GDM1 (cell line): ENCODE measurements around the gene AK8.
"Not testable (repeated sequence)": the region's sequence is repeated elsewhere in the genome, so short reads cannot be mapped to it uniquely, and the experiment has no call there.

Experiments used
- DNase-seq: peaks from one replicate; lab custom pipeline; 2025; lab: John Stamatoyannopoulos, UW

Gene AK8

DNA sequence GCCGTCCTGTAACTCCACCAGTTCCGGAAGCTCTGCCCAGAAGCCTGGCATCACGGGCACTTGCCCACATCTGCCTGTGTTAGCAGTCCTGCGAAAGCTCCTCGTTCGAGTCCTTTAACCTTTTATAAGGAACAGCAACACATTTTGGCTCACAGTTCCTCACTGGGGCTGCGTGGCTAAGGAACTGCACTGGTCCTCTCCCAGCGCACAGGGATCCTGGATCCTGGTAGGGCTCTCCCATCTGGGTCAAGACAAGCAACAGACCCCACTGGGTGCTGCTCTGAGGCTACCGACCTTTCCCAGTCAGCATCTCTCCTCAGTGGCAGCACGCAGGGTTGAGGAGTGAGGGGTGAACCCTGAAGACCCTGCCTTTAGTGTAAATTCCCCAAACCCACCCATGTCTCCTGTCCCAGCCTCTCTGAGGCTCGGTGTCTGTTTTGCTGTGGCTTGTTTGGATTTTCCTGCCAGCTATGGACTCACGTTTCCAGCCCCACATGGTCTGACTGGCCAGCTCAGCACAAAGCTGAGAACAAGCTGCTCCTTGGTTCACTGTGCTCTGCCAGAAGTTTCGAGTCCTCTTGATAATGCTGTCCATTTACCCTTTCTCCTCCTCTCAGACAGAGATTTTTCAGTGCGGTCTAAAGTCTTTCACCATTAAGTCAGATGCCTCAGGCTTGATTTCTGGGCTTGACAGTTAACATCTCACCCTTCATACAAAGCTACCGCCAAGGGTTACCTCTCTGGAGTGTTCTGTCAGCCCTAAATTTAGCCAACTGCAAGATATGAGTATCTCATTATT is 80.0 kb downstream of the AK8 start:
- DNase-seq, result no peak

DNA sequence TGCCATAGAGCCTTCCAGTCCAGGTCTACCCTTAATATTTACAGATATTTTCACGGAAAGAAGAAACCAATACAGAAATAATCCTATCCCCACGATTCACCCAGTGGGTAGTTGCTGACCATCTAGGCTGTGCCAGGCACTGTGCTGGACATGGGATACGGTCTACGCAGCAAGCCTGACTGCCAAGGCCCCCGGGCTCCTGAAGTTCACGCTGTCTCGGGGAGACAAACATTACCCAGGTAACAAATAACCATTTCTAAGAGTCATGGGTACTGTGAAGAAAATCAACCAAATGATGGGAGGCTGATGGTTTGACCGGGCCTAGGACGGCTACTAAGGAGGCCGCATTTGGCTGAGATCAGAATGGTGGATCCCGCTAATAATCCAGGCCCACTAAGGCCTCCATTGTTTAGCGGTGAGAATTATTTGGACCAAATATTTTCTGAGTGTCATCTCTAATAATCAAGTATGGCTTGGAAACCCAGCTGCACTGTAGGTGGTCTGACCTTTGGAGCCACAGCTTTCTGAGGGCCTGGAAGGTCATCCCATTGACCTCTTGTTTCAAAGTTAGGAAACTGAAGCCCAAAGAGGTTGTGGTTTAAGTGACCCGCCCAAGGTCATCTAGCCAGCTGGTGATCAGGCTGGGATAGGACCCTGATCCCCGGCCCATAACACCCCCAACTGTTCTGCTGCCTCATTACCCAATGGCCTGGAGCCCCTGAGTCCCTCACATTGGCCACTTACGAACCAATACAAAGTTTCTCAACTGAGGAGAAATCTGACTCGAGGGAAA is 82.4 kb downstream of the AK8 start:
- DNase-seq, result no peak

DNA sequence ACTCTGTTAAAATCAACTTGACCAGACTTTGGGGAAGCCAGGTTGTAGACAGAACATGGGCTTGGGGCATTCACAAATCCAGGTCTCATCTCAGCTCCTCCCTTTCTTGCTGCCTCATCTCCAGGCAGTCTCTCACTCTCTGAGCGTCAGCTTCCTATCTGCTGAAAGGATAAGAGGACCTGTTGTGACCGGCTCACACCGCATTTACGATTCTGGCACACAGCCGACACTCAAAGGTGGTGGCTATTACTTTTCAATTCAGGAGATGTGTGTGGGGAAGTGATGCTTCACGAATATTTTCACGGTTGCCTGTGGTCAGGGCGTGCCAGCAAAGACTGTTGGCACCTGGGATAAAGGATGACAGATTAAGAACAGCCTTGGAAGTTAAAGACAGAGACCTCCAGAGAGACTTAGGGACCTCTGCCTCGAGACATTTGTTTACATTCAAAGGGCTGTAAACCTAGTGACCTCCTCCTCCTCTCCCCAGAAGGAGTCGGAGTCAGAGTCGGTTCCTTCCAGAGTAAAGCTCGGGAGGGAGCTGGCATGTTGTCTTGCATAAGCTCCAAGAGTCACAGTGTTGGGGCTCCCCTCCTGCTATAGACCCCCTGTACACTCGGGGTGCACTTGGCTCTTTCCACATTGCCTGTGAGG is 83.2 kb downstream of the AK8 start:
- no peak for DNase-seq

DNA sequence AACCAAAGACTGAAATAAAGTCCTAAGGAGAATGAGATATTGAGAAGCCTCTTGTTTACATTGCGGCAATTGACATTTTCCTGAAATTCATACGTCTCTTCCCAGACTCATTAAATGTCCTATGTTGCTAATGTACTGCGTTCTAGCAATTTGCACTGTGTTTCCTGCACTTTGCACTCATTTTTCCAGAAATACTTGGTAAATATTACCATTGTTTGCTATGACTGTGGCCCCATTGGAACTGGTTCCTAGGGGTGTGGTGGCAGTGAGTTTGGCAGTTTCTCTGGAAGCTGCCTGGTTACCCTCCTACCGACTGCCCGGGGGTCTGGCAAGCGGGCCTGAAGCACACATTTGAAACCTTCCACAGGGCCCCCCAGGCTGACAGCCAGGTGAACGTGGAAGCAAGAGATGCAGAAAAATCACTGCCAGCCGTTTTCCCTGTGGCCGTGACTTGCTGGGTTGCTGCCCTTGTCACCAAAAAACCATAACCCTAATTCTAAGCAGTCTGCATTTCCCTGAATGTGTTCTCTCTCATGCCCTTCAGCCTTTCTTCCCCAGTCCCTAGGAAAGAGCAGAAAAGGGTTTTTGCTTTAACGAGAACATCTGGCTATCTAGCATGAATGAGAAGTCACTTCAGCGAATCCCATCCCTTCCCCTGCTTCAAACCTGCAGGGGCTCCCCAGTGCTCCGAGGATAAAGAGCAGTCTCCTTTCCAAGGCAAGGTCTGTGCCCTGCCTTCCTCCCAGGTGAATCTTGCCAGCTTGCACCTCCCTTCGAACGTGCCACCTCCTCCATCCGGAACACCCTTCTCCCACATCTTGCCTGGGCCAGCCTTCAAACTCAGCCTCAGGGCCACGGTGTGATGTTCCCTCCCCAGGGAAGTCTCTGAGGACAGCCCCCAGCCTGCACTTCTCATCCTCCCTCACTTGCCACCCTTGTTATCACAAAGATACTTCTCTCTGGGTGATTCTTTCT is 84.2 kb downstream of the AK8 start:
- DNase-seq, result no peak

DNA sequence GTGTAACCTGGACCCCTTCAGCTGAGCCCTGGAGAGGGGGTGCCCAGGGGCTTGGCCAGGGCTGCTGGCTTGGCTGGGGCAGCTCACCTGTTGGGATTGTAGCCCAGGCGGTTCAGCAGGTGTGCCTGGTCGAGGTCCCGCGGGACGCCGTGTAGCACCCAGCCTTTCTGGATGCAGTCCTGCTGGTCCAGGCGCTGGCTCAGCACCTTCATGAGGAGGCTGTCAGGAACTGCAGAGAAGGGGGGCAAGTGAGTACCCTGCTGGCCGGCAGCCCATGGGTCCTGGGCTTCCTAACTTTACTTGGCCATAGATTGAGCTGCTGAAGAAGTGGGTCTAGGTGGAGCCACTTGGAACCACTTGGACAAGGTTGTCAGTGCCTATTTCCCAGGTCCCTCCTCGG is 85.5 kb downstream of the AK8 start:
- no peak for DNase-seq

DNA sequence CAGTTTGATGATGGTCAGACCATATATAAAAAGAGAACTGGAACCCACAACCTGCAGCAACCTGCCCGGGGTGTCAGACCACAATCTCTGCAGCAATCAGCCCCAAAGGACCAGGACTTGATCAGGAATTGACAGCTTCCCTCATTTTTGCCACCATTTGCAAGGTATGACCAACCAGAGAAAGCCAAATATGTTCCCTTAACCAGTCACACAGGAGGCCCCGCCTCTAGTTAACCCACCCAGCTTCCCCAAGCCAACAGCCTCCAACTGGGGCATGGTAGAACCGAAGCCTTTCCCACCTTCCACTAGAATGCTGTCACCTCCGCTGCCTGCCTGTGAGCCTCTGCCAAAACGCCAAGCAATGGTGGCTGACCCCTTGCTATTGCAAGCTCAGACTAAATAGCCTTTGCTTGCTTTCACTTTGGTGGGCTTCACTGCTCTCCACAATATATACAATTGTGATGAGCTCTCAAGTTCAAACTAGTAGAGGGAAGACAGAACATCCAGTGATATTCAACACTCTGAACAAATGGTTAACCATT is 86.3 kb downstream of the AK8 start:
- DNase-seq, result no peak

DNA sequence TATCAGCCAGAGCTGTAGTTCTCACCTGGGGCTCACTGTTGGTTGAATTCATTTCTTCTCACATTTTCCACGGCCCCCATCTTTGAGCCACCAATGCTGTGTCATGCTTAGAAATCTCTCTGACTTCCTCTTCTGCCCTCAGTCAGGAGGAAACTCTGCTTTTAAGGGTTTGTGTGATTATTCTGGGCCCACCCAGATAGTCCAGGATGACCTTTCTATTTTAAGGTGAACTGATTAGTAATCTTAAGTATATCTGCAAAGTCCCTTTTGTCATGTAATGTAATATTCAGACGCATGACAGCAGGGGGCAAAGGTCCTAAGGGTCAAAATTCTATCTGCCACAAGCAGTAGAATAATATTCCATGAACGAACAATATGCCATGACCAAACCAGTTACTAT is 88.4 kb downstream of the AK8 start:
- DNase-seq, result peak; percentile 11

DNA sequence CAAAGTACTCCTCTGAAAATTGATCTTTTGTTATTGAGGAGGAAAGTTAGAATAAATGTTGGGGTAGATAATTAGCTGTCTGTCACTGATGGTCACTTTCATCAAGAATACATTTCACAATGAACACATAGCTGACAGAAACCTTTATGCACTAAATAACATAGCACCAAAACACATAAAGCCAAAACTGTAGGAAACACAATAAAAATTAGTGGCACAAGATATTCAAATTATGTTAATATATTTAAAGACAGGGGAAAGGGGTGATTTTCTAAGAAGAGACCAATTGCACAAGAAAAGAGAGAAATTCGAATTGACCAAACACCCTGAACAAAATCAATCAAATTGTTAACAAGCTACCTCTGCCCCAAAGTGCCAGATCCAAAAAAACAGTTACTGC is 89.7 kb downstream of the AK8 start:
- no peak for DNase-seq

DNA sequence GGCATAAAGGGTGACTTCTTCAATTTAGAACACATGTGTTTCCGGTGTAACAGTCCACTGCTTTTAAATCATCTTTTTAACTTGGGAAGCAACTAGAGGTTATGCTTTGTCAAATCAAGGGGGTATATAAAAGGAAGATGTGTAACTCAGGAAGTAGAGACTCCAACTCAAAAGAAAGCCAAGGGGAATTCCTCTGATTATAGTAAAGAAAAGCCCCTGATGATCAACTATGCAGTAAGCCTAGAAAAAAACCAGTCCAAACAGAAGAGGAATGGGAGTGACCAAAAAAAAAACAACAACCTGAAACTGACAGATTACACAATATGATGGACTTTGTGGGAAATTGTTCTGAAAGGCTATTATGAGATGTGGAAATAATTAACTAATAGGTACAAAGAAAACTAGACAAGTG is 90.3 kb downstream of the AK8 start:
- DNase-seq, result no peak

DNA sequence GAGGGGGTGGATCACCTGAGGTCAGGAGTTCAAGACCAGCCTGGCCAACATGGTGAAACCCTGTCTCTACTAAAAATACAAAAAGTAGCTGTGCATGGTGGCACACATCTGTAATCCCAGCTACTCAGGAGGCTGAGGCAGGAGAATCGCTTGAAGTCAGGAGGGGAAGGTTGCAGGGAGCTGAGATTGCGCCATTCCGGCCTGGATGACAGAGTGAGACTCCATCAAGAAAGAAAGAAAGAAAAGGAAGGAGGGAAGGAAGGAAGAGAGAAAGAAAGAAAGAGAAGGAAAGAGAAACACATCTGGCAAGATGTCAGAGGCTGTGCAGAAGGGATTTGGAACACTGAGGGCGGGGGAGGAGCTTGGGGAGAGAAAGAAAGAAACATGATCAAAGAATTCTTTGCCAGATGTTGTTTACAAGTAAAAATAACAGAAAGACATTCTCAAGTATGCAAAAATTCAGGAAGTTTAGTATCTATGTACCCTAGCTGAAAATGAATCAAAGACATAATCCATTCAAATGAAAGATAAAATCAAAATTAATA is 93.7 kb downstream of the AK8 start:
- DNase-seq, result no peak

DNA sequence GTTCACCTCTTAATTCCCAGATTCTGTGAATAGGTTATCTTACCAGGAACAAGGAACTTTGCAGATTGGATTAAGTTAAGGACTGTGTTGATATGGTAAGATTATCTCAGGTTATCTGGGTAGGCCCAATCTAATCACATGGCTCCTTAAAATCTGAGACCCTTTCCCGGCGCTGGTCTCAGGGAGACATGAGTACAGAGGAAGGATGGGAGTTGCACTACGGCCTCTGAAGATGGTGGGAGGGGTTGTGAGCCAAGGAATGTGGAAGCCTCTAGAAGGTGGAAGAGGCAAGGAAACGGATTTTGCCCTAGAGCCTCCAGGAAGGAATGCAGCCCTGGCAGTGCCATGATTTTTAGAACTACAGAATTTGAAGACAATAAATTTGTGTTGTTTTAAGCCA is 95.1 kb downstream of the AK8 start:
- DNase-seq, result no peak

DNA sequence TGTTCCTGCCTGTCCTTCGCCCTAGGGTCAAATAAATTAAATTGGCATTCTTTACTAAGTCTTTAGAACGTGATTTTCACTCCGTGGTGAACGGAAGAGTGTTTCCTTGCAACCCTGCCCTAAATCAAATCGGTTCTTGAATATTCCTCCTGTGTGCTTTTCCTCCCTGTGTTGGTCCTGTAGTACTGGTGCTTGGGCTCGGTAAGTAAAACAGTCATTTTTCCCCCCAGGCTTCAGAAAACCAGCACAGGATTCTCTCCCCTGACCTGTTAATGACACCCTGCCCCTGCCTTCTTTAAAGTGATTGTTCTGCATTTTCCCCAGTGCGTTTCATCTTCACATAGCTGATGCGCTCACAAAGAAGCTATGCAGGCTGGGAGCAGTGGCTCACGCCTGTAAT is 96.0 kb downstream of the AK8 start:
- no peak for DNase-seq

DNA sequence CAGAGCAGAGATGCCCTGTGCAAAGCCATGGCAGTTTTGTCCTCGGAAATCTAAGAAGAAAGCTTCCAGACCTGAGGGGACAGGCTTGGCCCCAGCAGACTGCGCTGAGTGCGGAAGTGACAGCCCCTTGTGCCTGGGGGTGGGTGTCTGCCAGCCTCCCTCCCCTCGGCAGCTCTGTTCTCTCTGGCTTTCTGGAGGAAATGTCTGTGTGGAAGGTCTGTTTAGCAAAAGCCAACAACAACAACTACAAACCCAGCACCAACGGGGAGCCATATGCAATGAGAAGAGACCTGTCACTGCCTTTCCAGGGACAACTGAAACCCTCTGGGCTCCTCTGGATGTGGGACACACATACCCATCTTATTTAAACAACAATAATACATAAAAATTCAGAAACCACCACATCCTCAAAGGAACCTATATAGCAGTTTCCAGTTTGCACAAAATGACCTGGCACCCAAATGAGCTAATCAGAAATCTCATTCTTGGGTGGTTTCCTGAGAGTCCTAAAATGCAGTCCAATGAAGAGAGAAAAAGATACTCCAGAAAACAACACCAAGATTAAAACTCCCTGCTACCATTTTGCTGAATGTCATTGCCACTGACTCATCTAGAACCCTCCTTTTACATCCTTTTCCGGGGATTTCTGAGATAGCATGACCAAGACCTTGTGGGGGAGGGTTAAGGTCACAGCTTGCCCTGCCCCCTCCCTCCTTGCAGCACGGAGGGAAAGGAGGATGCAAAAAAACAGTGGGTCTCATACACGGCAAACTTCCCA is 97.7 kb downstream of the AK8 start:
- no peak for DNase-seq

DNA sequence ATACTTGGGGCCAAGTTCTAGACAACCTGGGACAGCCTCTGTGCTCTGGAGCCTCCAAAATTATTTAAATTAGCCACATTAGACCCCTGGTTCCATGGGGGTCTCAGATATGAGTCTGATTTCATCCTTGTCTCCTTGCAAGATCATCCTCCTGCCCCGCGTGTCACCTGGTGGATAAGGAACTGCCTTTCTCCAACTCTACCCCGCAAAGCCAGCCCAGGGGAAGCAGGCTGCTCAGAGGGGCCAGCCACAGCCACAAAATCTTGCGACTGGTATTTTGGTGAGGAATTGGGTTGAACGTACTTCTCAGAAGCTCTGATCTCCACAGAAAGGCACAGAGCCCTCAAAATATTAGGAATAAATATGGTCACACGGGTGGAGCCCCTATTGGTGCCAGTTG is 101.2 kb downstream of the AK8 start:
- DNase-seq, result no peak

DNA sequence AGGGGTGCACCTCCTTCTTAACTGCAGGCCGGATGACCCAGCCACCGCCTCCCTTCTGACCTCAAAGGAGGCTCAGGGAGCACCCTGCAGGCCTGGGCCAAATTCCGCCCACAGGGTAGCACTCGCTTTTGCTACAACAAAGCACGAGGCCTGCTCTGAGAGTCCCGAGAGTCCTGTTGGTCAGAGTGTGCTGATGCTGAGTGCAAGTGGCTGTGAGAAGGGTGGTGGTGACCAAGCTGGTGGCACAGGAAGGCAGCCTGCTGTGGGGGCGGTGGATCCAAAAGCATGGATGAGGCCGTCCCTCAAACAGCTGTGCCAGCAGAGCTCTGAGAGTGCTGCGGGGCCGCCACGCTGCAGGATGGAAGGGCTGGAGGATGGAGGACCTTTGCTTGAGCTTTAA is 101.8 kb downstream of the AK8 start:
- DNase-seq, result no peak

DNA sequence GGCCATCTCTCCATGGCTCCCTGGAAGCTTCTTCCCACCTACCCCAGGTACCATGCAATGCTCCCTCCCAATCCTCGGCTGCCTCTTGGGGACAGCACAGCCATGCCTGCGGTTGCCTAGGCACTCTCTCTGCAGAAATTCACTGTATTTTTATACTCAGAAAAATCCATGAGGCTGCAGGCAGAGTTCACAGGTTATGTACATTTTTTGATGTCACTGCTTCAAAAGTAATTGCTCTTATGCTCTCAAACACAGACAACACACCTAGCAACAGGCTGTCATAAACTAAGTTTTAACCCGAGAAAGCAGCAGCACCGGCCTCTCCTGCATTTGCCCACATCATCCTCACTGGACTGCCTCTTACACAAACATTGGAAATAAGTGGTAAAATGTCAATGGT is 102.4 kb downstream of the AK8 start:
- DNase-seq, result no peak

DNA sequence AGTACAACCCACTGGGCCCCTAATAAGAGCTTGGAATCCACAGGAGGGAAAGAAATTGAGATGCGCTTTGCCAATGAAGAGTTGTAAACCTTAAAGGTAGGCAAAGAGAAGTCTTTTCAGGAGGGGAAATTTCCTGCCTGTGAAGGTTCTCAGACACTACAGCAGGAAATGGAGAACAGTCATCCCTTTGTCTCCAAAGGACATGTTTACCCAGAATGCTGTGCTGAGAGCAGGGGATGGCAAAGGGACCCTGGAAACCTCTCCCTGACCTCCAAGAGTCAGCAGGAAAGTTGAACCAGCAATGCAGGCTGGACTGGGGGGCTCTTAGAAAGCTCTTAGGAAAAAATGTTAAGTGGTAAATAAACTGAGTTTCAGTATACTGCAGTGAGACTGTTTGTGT is 103.2 kb downstream of the AK8 start:
- no peak for DNase-seq

DNA sequence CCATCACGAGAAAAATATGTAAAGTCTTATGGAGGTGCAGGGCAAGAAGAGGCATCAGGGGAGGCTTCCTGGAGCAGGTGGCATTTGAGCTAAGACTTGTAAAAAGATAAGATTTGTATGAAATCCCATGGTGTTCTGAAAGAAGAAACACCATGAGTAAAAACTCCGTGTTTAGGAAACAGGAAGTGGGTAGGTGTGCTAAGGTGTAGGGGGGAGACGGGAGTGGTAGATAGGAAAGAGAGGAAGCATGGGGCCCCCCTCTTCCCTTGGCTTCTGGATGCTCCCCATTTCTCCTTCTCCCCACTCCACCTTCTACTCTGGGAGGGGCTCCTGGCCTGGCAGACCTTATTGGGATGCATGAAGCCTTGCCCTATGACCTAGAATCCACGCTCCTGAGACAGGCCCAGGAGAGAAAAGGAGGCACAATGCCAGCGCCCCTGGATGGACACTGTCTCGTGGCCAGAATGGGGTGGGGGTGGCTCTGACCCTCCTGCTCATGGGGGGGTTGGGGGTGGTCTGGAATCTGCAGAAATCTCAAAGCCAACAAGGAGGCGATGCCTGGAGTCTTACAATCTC is 104.2 kb downstream of the AK8 start:
- no peak for DNase-seq

DNA sequence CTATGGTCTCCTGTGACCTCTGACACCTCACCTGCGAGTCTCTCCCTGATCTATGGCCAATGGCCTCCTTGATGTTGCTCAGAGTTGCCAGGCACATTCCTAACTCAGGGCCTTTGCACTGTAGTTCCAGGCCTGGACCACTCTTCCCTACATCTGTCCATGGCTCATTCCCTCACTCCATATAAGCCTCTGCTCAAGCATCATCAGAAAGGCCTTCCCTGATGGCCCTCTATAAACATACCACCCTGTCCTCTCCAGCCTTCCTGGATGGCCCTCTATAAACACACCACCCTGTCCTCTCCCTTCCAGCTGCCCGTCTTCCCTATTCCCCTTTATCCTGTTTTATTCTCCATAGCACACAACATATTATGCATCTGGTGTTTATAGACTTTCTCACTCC is 105.0 kb downstream of the AK8 start:
- no peak for DNase-seq

DNA sequence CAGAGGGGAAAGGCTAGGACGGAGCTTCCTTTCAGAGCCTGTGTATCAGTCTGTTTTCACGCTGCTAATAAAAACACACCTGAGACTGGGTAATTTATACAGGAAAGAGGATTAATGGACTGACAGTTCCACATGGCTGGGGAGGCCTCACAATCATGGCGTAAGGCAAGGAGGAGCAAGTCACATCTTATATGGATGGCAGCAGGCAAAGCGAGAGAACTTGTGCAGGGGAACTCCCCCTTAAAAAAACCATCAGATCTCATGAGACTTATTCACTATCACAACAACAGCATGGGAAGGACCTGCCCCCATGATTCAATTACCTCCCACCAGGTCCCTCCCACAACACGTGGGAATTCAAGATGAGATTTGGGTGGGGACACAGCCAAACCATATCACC is 106.3 kb downstream of the AK8 start:
- not testable (repeated sequence) for DNase-seq
